HUDEP-2 (cell line): ENCODE measurements around the gene MYO3B.
A peak's percentile ranks its signal among the peaks of the same experiment; 100 is the strongest.

Experiments
- DNase-seq, 76 experiments: peaks; one replicate each; lab custom pipeline; 2025; ENCODE audit not compliant: unreplicated experiment in 76 of 76; lab: John Stamatoyannopoulos, UW

Gene MYO3B

DNA sequence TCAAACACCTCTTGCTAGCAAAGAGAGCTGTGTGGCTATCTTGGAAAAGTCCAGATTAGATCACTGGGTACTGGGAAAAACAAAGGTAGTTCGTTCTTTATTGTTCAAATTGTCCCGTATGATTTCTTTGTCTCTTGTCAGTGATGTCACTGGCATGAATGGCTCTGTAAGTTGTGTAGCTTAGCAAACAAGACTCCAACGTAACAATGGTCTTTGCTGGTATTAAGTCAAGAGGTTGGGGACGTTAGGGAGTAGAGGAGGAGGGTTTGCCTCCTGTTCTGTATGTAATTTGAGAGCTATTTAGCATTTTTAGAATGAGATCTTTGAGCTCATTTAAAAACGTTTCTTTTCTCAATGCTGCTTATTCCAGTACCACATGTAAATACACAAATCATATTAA lies 320.7 kb downstream of the MYO3B start:
- no peak for DNase-seq

DNA sequence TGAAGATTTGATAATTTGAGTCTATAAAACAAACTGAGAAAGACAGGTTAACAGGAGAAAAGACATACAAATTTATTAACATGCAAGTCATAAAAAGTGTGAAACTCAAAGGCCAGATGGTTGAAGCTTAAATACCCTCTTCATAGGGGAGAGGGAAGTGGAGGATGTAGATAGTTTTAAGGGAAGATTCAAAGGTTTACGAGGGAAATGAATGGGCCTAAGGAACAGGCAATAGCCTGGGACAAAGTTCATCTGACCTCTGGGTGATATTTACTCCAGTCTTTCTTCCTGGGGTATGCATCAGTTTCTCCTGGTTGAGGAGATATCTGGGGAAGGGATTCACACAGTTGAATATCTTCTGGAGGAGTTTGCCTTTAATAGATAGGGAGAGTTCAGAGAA lies 322.2 kb downstream of the MYO3B start:
- DNase-seq: no peak

DNA sequence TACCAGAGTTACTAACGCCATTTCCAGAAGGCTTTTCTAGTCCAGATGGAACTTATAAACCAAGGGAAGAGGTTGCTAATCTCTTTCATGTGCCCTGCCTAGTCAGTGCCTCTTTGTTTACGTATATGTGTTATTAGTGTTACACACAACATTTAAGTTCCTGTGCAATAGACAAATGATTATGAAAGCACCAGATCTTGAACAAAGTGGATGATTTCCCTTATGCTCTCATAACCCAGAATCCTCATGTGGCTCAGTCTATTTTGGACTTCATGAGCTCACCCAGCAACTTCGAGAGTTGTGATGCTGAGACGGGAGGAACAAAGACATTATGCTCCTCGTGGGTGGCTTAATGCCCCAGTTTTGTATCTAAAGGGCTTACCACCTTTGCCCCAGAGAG lies 322.8 kb downstream of the MYO3B start:
- no peak for DNase-seq

DNA sequence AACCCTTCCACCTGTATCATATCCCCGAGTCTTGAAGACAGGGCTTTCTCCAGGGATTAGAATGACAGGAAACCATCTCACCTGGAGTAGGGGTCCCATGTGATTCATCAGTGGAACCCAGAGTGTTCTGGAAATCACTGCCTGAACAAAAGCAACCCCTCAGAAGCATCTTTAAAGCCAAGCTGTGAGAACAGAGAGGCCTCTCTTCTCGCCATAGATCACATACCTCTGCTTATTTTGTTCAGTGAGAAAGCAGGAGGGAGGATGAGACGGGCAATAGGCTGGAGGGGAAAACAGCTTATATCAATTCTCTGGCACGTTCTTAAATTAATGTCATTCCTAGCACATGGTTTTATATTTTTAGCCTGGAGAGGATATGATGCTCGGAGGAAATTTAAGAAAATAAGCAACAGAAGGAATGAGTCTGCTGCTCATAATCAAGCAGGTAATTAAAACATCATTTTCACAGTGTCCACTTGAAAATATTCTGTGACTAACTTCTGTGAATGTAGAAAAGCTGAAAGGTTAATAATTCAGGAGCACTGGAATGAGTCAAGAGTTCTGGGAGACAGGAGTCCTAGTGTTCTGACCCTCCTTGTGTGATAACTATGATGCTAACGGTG lies 323.6 kb downstream of the MYO3B start:
- no peak for DNase-seq

DNA sequence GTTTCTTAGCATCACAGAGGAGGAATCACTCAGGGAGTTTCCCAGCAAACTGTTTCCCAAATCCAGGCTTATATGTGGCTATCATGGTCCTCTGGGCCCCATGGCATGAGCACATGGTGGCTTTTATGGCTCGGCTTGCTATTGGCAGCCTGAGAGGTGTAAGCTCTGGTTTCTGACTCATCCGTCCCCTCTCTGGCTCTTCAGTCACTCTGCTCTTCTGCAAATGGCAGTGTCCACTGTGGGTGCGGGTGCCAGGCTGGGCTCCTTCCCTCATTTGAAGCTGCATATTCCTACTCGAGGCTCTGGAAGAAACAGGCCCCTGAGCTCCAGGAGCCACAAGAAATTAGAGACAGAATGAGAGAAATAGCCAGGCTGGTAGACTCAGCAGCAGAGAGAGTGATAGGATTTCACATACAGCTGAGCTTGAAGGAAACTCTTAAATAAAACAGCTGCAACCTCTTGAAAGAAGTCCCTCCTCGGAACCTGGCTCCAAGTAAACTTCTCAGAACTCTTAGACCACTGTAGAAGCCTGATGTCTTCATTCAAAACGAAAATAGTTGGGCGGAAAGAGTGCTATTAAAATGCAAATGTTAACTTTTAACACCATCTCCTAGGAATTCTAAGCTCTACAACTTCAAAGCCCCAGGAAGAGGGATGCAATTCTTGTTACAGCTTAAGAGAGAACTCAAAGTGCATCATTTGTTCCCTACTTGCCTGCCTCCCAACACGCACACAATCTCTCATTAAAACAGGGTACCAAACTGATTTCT lies 324.6 kb downstream of the MYO3B start:
- no peak for DNase-seq

DNA sequence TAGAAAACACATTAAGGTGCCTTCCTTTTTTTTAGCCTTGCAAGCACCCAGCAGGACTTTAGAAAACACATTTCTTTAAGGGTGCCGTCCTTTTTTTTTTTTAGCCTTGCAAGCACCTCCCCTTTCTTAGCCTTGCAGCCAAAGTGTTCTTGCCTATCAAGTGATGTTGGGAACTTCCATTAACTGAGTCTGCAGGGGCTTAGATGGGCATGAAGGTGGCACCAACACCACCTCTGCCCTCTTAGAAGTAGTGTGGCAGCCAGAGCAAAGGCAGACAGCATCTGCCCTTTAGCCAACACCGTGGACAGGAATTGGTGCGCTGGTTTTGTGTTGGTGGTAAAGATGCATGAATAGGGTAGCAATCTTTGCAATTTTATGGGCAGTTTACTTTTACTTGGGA lies 325.6 kb downstream of the MYO3B start:
- no peak for DNase-seq

DNA sequence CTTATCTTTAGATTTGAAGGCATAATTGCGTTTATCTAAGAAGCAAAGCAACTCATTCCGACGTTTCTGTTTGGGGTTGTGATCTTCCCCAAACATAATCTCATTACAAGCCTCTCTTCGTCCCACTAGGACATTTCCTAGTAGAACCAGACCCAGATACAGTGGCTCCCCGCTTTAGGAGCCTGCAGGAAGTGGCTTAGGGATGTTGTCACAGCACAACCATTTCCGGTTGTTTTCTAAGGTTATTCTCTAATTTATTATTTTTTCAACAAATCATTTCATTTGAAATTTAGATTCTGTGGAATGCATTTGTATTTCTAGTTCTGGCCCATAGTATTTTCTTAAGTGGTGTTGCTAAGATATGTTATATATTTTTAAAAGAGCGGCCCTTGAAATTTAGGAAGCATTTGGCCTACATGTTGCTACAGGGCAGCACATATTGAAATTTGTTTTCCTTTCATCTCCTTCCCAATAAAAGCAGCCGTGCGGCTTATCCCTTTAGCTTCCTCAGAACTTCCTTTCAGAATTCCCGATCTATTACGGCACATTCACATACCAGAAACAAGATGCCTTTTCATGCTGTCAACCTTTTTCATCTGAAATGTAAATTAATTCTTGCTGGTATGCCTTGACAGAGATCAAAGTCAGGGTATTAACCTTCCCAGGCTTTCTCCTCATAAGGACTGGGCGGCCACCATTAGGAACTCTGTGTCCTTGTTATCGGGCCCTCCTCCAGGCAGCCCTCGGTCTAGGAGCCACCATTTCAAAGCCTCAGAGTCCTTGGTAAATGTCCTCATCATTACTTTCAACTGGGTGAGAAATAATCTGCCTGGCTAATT lies 326.2 kb downstream of the MYO3B start:
- no peak for DNase-seq

DNA sequence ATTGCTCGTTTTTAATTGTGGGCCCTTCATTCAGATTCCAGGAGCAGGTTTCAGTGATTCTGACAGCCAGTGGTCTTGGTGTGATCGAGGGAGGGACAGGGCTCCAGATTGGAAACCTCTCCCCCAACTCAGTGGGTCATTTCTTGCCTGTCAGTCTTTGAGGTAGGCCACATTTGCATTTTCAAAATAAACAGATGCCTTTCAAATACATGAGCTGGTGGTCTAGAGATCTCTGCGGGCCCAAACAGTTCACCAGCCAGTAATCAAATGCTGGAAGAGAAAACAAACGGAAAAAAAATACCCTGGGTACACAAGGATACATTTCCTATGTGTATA lies 326.8 kb downstream of the MYO3B start:
- DNase-seq: no peak

DNA sequence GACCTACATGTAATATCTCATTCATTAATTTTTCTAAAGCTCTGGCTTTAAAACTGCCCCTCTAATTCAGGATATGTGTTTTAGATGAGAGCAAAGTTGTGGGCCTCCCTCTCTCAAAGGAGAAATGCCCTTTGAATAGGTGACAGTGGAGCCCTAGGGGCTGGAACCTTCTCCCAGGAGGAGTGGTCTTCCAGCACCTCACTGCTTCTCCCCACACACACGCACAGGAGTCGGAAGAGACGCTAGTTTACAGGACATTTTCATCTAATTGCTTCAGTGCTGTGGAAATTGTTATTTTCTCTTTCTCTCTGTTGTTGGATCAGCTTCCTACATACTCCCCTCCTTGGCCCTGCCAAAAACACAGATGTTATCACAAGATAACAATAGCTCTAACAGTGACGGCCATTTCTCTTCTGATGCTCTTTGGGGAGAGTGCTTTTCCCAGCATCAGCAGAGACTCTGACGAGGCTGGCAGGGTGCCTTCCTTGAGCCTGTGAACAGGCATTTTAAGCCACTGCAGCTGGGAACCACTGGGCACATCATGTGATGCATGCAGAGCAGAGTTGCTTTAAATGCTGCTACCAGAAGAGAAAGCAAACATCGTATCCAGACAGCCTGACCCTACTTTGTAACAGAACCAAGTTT lies 327.8 kb downstream of the MYO3B start:
- DNase-seq: no peak

DNA sequence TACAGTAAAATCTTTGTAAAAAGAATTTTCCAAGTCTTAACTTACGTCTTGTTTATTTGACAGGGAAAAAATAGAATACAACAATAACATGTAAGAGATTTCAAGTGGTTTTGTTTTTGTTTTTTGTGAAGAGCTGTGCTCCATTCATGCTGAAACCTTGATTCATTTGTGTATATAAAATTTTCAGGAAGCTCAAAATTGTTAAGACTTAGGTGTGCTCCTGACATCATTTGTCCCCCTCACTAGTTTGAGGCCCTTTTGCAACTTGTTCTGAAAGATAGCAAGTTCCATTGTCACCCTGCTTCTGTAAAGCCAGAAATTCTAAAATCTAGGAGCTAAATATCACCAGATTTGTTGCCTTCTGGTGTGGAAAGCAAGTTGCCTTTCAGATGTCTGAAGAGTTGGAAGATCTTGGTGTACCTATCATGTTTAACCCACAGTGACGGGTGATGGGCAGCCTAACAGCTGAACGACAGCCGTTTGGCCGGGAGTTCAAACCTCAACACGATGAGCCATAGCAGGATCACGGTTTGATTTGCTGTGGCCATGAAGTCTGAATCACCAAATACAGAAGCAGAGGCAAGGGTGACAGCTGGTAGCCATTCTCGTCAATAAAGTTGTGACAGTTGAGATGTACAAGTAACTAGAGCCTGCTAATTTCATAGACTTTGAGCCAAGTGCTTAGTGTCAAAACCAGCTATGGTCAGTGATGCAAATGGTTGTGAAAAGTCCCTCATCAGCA lies 331.7 kb downstream of the MYO3B start:
- no peak for DNase-seq

DNA sequence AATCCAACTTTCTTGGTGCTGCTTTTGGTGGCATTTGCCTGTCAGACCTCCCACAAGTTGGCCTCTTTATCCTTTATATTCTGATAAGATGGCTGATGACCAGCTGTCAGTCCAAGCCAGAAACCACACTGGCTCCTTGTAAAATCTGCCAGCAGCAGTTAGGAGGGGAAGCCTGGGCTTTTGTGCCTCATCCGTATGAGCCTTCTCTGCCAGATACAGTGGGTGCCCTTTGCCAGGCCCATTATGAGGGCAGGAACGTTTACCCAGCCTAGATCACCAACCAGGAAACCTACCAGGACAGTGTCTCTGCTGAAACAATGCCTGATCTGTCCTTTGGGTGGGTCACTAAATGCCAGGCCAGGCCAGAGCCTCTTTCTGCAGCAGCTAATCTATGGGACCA lies 334.3 kb downstream of the MYO3B start:
- DNase-seq: no peak

DNA sequence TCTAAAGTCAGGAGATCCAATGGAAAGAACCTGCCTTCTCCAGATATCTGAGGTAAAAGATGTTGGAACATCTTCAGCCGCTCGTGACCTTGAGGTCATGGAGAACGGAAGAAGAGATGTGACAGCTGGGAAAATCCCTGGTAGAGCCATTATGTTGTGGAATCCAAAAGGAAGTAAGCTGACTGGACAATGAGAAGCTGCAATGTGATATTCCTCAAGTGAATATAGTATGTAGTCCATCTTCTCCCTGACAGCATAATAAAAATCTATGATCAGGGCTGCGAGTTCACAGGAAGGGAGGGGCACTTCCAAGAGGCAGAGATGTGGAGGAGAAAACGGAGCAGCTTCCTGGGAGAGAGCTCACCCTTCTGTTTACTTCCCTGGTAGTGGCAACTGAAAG lies 336.2 kb downstream of the MYO3B start:
- DNase-seq: no peak

DNA sequence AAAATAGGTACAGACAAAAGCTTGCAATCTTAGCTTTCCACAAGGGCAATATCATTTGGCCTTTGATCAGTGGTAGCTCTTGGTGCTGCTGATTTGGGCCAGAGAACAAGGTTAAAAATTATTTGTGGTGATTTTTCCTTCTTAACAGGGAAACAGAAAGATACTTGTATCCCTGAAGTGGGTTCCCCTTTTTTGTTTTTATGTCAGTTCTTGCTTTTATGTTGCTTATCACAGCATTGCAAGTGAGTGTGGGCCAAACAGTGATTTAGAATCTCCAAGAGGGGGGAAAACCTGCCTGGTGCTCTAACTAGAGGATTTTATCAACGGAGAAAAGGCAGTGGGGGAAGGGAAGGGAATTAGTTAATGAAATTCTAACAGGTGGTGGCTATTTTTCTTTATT lies 339.6 kb downstream of the MYO3B start:
- no peak for DNase-seq

DNA sequence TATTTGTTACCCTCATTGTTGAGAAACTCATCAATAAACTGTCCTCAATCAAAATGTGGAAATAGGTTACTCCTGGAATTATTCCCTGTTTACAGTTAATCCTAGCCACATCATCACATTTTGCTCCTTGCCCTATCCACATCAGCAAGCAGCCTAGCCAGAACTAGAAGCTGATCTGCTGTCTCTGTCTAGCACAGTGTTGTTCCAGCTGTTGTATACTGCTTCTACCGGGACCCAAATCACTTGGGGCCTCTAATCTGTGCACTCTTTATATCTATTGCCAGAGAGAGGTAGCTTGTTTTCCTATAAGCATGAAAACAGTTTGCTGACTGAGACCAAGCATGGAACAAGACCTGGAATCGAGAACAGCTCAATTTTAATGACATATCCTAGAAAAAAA lies 341.0 kb downstream of the MYO3B start:
- no peak for DNase-seq

DNA sequence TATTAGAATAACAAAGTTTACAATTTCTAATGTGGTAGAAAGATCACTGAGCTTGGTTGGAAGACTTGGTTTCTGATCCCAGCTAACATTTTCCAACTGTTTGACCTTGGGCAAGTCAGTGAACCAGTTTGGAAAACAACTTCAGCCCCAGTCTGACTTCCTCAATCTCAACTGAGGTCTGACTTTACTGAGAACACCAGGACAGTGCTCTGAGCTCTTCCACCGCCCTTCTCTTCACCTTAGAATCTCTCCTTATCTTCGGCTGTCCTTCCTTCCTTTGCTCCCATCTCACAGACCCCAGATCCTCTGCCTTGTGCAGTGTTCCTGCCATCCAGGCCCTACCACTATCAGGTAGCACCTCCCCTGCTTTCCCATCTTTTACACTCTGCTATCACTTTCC lies 343.4 kb downstream of the MYO3B start:
- DNase-seq: no peak

DNA sequence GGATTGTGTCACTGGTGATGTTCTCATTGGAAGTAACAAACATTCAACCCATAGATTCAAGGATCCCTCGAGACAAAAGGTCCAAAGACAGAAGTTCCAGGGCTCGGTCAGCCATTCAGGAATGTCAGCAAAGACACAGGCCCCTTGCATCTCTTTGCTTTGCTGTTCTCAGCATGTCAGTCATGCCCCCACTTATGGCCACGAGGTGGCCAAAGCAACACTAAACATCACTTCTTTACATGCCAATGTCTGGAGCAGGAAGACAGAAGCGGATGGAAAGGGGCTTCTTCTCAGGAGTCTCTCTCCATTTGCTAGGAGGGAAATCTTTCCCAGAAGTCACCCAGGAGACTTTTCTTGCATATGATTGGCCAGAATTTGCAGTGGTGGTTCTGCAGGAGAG lies 345.6 kb downstream of the MYO3B start:
- DNase-seq: peak in 1 of 76 experiments; percentile 1

DNA sequence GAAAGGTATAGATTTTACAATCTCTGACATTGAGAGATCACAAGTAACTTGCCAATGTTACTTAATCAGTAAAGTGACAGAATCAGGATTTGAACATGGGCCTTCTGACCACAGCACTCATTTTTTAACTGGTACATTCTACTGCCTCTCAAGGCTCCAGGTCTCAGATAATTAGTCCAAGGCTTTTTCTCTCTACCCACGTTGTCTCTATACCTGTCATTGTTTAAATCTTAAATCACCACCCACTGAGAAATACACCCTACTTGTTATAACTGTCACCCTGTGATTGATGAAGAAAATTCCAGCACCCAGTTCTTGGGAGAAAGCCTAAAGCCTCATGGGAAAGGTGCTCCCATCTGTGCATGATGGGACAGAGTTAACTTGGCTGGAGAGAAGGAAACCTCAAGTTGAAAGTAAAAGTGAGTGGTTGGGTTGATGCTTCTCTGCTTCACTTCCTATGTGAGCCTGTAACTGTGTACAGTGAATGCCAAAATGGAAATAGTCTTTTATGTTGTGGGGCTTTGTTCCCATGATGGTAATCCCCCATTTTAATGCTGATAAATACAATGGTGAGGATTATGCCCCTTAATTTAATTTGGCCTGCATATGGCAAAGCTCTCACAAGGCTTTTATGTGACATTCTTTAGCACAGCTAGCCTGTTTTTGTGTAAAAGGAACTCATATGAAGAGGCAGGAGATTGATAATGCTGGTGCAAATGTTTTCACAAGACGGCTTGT lies 347.1 kb downstream of the MYO3B start:
- DNase-seq: no peak

DNA sequence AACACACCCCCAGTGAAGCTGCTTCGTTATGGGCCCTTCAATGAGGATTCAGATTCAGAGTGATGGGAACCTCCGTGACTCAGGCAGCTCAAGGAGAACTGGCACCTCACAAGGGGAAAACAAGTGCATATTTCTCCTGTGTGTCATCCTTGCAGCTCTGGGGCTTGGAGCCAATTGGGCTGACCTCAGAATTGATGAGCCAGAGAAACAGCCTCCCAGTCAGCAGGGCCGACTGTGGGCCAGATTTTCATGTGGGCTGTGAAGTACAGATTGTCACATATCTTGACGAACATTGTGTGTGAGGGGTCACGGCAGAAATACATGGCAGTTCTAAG lies 347.6 kb downstream of the MYO3B start:
- DNase-seq: peak in 1 of 76 experiments; percentile 3

DNA sequence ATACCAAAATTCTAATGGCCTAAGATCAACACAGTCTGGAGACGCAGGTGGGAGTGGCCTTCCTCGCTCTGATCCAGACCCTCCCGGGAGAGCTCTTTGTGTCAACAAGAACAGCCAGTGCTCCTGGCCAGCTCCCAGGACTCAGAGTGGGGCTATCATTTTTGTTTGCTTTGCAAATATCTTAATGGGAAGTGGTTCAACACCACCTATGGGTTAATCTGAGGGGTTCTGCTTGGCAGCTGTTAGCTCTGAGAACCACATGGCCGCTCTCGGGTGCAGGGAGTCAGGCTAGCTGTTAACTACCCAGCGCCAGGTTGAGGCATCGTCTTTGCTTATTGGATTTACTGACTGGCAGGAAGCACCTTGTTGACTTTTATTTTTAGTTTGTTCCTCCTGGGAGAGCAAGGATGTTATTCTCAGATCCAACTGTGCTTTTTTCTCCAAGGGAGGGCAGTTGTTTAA lies 352.4 kb downstream of the MYO3B start:
- no peak for DNase-seq
